PC-9 (cell line): ENCODE measurements around the gene RAF1. TPM values are rescaled to one million over a fixed set of nuclear protein-coding genes. Genes with fewer than 3 reads are reported as not detected.
"Not testable (repeated sequence)": the region's sequence is repeated elsewhere in the genome, so short reads cannot be mapped to it uniquely, and the experiment has no call there.

Source experiments
- BruUV-seq: library from RNA; stranded (reverse); fragments of 400-500 nt; replicated peaks from 2 replicates; lab custom pipeline; 2021; lab: Mats Ljungman, UMichigan
- CTCF ChIA-PET: fragments of 300-600 bp; sonication (Branson Sonifier 250); formaldehyde crosslinking; loops from one replicate; lab custom pipeline; 2022; ENCODE audit warnings: antibody characterized with exemption; lab: Charles Lee
- POLR2A ChIA-PET: fragments of 300-600 bp; sonication (Branson Sonifier 250); formaldehyde crosslinking; loops from one replicate; lab custom pipeline; 2022; ENCODE audit warnings: antibody characterized with exemption; ENCODE audit not compliant: unreplicated experiment; lab: Charles Lee
- DNase-seq, 2 experiments: peaks; one replicate each; pipeline versions ENCODE4 v3.0.0 to v3.0.0-alpha.2; 2015 to 2022; ENCODE audit warnings: mixed read lengths in 1 of 2
- H2AFZ ChIP-seq: fragments of 200-600 bp; sonication (generic); 2 replicates; pipeline ENCODE4 v1.8.1; 2017; ENCODE audit warnings: antibody characterized with exemption
- H3F3A ChIP-seq: fragments of 200-600 bp; sonication (generic); 2 replicates; pipeline ENCODE4 v1.8.1; 2017; ENCODE audit warnings: antibody characterized with exemption, mild to moderate bottlenecking, low read depth; ENCODE audit not compliant: insufficient read depth
- H3K27ac ChIP-seq: fragments of 200-600 bp; sonication (generic); 2 replicates; pipeline ENCODE4 v1.6.1; 2016; ENCODE audit warnings: mixed run types
- H3K27me3 ChIP-seq: fragments of 200-600 bp; sonication (generic); 2 replicates; pipeline ENCODE4 v1.6.1; 2016; ENCODE audit warnings: low read depth, mixed run types; ENCODE audit not compliant: insufficient read depth
- H3K36me3 ChIP-seq: fragments of 200-600 bp; sonication (generic); 2 replicates; pipeline ENCODE4 v1.6.1; 2016; ENCODE audit warnings: low read depth, mixed run types
- H3K4me1 ChIP-seq: fragments of 200-600 bp; sonication (generic); replicated peaks from 2 replicates; pipeline ENCODE4 v1.6.1; 2016; ENCODE audit warnings: mixed run types; ENCODE audit not compliant: insufficient read depth
- H3K4me2 ChIP-seq: fragments of 200-600 bp; sonication (generic); 2 replicates; pipeline ENCODE4 v1.6.1; 2017; ENCODE audit warnings: mixed run types
- H3K4me3 ChIP-seq: fragments of 200-600 bp; sonication (generic); 2 replicates; pipeline ENCODE4 v1.6.1; 2016; ENCODE audit warnings: mixed run types
- H3K79me2 ChIP-seq: fragments of 200-600 bp; sonication (generic); 2 replicates; pipeline ENCODE4 v1.6.1; 2017; ENCODE audit warnings: low read depth, mixed run types
- H3K9me2 ChIP-seq: fragments of 200-600 bp; sonication (generic); 2 replicates; pipeline ENCODE4 v1.8.1; 2017; ENCODE audit warnings: mild to moderate bottlenecking; ENCODE audit not compliant: insufficient read depth
- H3K9me3 ChIP-seq: fragments of 200-600 bp; sonication (generic); 2 replicates; pipeline ENCODE4 v1.8.1; 2016; ENCODE audit warnings: low read depth; ENCODE audit not compliant: insufficient read depth
- H4K20me1 ChIP-seq: fragments of 200-600 bp; sonication (generic); 2 replicates; pipeline ENCODE4 v1.8.1; 2017; ENCODE audit not compliant: insufficient read depth
- EZH2 ChIP-seq: fragments of 200-600 bp; sonication (generic); IDR thresholded peaks from 2 replicates; pipeline ENCODE4 v1.8.0; 2017; ENCODE audit warnings: antibody characterized with exemption, low read depth
- intact Hi-C: fragments of 100-400 bp; cut with micrococcal nuclease; formaldehyde crosslinking; loops from one replicate; pipeline ENCODE4 v1.10.0; 2022; ENCODE audit not compliant: unreplicated experiment
- total RNA-seq: library from RNA; stranded (reverse); gene quantifications from 2 replicates; pipeline ENCODE4 v1.2.3, GENCODE V29; 2021
- TF ChIP-seq, protein P1 (sequence below): fragments of 200-600 bp; sonication (generic); conservative IDR thresholded peaks from 2 replicates; pipeline ENCODE4 v1.6.1; 2017; ENCODE audit warnings: mixed run types, antibody characterized with exemption, mild to moderate bottlenecking, moderate library complexity

RAF1 gene
- total RNA-seq, 1 experiment from 2014 or later = 72.4 TPM

DNA sequence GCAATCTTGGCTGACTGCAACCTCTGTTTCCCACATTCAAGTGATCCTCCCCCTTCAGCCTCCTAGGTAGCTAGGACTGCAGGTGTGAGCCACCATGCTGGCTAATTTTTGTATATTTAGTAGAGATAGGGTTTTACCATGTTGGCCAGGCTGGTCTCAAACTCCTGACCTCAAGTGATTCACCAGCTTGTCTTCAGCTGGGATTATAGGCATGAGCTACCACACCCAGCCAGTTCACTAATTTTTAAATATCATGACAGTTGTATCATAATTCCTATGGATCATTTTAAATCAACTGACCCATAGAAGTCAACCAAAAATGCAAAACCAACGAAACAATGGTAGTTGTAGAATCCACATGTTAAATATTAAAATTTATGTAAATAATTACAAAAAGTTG lies 35.1 kb downstream of the RAF1 start:
- H3K27me3 ChIP-seq = no peaks in the 10 kb centered on the region
- H3F3A ChIP-seq = no peaks in the 10 kb centered on the region
- intact Hi-C loops = no loop called here
- no peaks in the 10 kb centered on the region for H3K36me3 ChIP-seq
- no peak overlapping the region for H3K27ac ChIP-seq
- H4K20me1 ChIP-seq = peaks cover 61% of the 10 kb centered on the region
- no peak for DNase-seq
- no peak for TF ChIP-seq EZH2
- TF ChIP-seq, protein P1, sequence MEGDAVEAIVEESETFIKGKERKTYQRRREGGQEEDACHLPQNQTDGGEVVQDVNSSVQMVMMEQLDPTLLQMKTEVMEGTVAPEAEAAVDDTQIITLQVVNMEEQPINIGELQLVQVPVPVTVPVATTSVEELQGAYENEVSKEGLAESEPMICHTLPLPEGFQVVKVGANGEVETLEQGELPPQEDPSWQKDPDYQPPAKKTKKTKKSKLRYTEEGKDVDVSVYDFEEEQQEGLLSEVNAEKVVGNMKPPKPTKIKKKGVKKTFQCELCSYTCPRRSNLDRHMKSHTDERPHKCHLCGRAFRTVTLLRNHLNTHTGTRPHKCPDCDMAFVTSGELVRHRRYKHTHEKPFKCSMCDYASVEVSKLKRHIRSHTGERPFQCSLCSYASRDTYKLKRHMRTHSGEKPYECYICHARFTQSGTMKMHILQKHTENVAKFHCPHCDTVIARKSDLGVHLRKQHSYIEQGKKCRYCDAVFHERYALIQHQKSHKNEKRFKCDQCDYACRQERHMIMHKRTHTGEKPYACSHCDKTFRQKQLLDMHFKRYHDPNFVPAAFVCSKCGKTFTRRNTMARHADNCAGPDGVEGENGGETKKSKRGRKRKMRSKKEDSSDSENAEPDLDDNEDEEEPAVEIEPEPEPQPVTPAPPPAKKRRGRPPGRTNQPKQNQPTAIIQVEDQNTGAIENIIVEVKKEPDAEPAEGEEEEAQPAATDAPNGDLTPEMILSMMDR = no peak
- H3K9me3 ChIP-seq = no peaks in the 10 kb centered on the region
- BruUV-seq = no TSS peak
- peaks cover 96% of the 10 kb centered on the region for H3K79me2 ChIP-seq
- H3K9me2 ChIP-seq = no peaks in the 10 kb centered on the region
- ChIA-PET CTCF (no interaction called here), POLR2A (no interaction called here)
- H2AFZ ChIP-seq = no peak overlapping the region
- H3K4me2 ChIP-seq = no peak overlapping the region
- H3K4me3 ChIP-seq = no peak overlapping the region
- no peaks in the 10 kb centered on the region for H3K4me1 ChIP-seq

DNA sequence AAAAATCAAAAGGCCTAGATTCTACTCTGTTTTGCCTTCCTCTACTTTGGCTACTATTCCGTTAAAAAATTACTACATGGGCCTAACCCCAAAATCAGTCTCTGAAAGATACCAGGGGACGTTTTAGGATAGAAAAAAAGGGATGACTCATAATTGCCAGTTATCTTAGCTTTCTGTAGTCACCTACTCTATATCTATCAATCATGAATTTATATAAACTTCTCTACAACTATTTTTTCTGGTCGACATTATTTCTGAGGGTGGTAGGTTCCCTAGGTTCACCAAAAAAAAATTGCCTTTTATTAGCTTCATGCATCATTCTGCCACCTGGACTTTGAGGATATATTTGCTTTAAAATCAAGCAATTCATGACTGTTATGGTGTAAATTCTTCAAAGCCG lies 36.5 kb downstream of the RAF1 start:
- Histone ChIP-seq H3K9me2 (no peaks in the 10 kb centered on the region), H4K20me1 (peaks cover 65% of the 10 kb centered on the region), H3F3A (no peaks in the 10 kb centered on the region), H2AFZ (no peak overlapping the region), H3K4me1 (no peaks in the 10 kb centered on the region), H3K4me2 (no peak overlapping the region), H3K27me3 (no peaks in the 10 kb centered on the region), H3K27ac (no peak overlapping the region), H3K79me2 (peaks cover 91% of the 10 kb centered on the region), H3K4me3 (no peak overlapping the region), H3K9me3 (no peaks in the 10 kb centered on the region), H3K36me3 (no peaks in the 10 kb centered on the region)
- intact Hi-C loops = no loop called here
- TF ChIP-seq EZH2 = no peak
- TF ChIP-seq, protein P1 = no peak
- POLR2A ChIA-PET = no interaction called here
- CTCF ChIA-PET = interaction anchor here (1.0 kb wide), 1 partner anchor 88 kb away, joined by 3 read pairs; no protein-coding TSS in a partner anchor
- BruUV-seq = no TSS peak
- DNase-seq = no peak

DNA sequence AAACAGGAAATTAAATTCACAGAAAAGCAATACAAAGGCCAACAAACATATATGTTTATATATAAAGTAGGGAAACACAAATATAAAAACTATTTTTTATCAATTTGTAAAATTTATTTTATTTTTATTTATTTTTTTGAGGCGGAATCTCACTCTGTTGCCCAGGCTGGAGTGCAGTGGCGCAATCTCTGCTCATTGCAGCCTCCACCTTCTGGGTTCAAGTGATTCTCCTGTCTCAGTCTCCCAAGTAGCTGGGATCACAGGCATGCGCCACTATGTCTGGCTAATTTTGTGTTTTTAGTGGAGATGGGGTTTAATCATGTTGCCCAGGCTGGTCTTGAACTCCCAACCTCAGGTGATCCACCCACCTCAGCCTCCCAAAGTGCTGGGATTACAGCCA lies 39.0 kb downstream of the RAF1 start:
- Histone ChIP-seq H4K20me1 (peaks cover 67% of the 10 kb centered on the region; the same call in 1 of the 2 replicates), H3K79me2 (peaks cover 90% of the 10 kb centered on the region)
- H3K4me2 ChIP-seq, H2AFZ ChIP-seq, H3K27ac ChIP-seq, H3K4me1 ChIP-seq, BruUV-seq, H3F3A ChIP-seq, CTCF ChIA-PET, intact Hi-C loops, H3K9me3 ChIP-seq, DNase-seq, H3K4me3 ChIP-seq, H3K9me2 ChIP-seq, H3K27me3 ChIP-seq, H3K36me3 ChIP-seq: not testable (repeated sequence)
- POLR2A ChIA-PET = interaction anchor here (0.6 kb wide), 1 partner anchor 469 kb away, joined by 3 read pairs; no protein-coding TSS in a partner anchor

DNA sequence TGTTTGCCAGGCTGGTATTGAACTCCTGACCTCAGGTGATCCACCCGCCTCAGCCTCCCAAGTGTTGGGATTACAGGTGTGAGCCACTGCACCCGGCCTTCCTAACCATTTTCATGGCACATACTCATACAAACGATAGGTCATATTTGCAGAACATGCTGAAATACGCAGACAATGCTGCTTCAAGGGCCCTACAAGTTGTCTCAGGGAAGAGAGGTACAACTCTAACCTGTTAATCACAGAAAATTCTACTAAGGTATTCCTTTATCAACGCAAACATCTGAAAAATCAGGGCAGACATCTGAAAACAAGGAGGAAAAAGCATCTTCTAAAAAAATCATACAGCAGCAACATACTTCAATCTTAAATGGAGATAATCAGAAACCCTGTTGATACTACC lies 39.9 kb downstream of the RAF1 start:
- Histone ChIP-seq H3K4me2 (no peak overlapping the region), H3K27ac (no peak overlapping the region), H3K9me3 (no peaks in the 10 kb centered on the region), H3F3A (no peaks in the 10 kb centered on the region), H3K4me3 (no peak overlapping the region), H4K20me1 (peaks cover 63% of the 10 kb centered on the region; the same call in 1 of the 2 replicates), H3K36me3 (no peaks in the 10 kb centered on the region), H3K27me3 (no peaks in the 10 kb centered on the region), H3K79me2 (peaks cover 81% of the 10 kb centered on the region), H3K9me2 (no peaks in the 10 kb centered on the region), H3K4me1 (no peaks in the 10 kb centered on the region), H2AFZ (no peak overlapping the region)
- intact Hi-C loops = no loop called here
- TF ChIP-seq, protein P1 = no peak
- no peak for TF ChIP-seq EZH2
- POLR2A ChIA-PET = no interaction called here
- DNase-seq = no peak
- CTCF ChIA-PET = no interaction called here
- no TSS peak for BruUV-seq
